Upper lobe of left lung (tissue), 4 donors: ENCODE measurements around the gene AHCYL2.

Experiments
- CTCF ChIP-seq, 6 experiments: fragments of 450-650 bp in 4 of 6; fragments of 200-600 bp in 2 of 6; sonication (generic) in 2 of 6; IDR thresholded peaks; one replicate each; pipeline ENCODE4 v1.5.1; 2016 to 2019; ENCODE audit warnings: antibody characterized with exemption in 6 of 6
- EP300 ChIP-seq, 4 donors: sonication (generic); formaldehyde crosslinking; IDR thresholded peaks; one replicate each; pipeline ENCODE4 v1.5.1; 2017; ENCODE audit warnings: antibody characterized with exemption in 4 of 4, control low read depth in 2 of 4
- POLR2A ChIP-seq, 4 donors: fragments of 450-650 bp; IDR thresholded peaks; one replicate each; pipeline ENCODE4 v1.5.1; 2016 to 2017; ENCODE audit warnings: antibody characterized with exemption in 4 of 4, mild to moderate bottlenecking in 2 of 4
- POLR2AphosphoS5 ChIP-seq, 2 donors: sonication (generic); formaldehyde crosslinking; IDR thresholded peaks; one replicate each; pipeline ENCODE4 v1.5.1; 2017; ENCODE audit warnings: antibody characterized with exemption in 2 of 2

DNA sequence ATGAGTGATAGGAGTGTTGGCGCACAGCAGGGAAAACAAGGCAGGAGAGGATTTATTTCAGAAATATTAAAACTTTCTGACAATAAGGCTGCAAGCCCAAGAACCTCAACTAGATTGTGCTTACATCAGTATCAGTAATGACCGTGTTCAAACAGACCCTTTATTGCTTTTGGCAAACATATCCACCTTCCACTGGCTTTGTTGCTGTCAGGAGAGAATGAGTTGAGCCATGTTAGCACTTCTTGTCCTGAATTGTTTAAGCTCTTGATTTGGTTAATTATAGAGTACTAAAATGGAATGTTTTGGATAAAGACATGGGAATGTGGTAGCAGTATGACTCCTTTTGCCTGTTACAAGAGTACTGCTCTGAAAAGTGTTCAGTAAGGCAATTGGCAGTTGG, 3.8 kb downstream of the AHCYL2 start:
- no peak for TF ChIP-seq CTCF (IDR thresholded peaks at IDR 0.05)
- no peak for TF ChIP-seq POLR2A (IDR thresholded peaks at IDR 0.05)
- TF ChIP-seq EP300 (IDR thresholded peaks at IDR 0.05), result no peak
- TF ChIP-seq POLR2AphosphoS5 (IDR thresholded peaks at IDR 0.05), result no peak
